Vagina (tissue), 2 donors: ENCODE data around the gene PHF11.

Experiments used
- CTCF ChIP-seq, 3 experiments: fragments of 450-650 bp in 2 of 3; fragments of 200-600 bp in 1 of 3; sonication (generic) in 1 of 3; IDR thresholded peaks; one replicate each; pipeline ENCODE4 v1.5.1; 2017 to 2019; ENCODE audit warnings: antibody characterized with exemption in 3 of 3, mild to moderate bottlenecking in 2 of 3, moderate library complexity in 2 of 3
- POLR2A ChIP-seq, 2 donors: fragments of 450-650 bp; IDR thresholded peaks; one replicate each; pipeline ENCODE4 v1.6.1; 2017; ENCODE audit warnings: antibody characterized with exemption in 2 of 2, mild to moderate bottlenecking in 2 of 2, moderate library complexity in 2 of 2
- POLR2AphosphoS5 ChIP-seq, 2 donors: sonication (generic); formaldehyde crosslinking; IDR thresholded peaks; one replicate each; pipeline ENCODE4 v1.9.0; 2017; ENCODE audit warnings: antibody characterized with exemption in 2 of 2, mild to moderate bottlenecking in 2 of 2, low read depth in 1 of 2; ENCODE audit not compliant: insufficient read depth in 1 of 2

DNA sequence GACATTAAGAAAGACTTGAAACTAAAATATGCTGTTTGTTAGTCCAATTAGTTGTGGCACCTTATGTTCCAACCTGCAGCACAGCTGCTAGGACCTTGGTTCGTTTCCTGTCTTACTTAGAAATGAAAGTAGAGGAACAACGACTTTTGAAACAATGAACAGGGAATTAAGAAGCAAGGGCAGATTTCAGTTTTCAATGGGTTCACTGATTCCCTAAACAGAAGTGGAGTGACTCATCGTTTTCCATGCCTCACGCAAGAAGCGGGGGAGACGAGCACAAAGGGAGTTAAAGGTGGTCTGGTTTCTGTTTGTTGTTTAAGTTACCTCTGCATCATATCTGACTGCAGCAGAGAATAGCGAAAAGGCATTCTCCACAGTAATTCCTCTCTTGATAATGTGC lies 44.8 kb downstream of the PHF11 start:
- TF ChIP-seq CTCF (IDR thresholded peaks at IDR 0.05) (no peak), POLR2AphosphoS5 (IDR thresholded peaks at IDR 0.05; ENCODE audit: insufficient read depth in 1 of 2, low read depth in 1 of 2) (no peak), POLR2A (IDR thresholded peaks at IDR 0.05) (no peak)
